GM19025 (cell line): ENCODE measurements around the gene PRM3.

Experiments
- ATAC-seq: cut with Tn5 transposase; IDR thresholded peaks from one replicate; pipeline ENCODE4 v1.9.1; 2021; ENCODE audit warnings: mild to moderate bottlenecking, low read depth, moderate library complexity; ENCODE audit not compliant: unreplicated experiment

Gene PRM3

DNA sequence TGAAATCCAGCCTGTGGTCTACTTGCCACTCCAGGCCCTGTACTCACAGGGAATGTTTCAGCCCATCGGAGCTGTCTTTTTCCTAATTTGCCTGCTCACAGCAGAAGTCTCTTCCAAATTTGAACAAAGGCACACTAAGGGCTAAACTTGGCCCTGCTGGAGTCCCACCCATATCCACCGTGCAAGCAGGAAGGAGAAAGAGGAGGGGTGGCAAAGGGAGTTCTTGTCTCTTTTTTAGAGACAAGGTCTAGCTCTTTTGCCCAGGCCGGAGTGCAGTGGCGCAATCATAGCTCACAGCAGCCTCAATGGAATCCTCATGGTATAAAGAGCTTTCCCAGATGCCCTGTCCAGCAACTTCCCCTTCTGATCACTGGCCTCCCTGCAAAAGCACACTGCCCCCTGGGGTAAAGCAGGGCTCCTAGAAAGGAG, 10.4 kb upstream of the PRM3 start:
- no peak for ATAC-seq

DNA sequence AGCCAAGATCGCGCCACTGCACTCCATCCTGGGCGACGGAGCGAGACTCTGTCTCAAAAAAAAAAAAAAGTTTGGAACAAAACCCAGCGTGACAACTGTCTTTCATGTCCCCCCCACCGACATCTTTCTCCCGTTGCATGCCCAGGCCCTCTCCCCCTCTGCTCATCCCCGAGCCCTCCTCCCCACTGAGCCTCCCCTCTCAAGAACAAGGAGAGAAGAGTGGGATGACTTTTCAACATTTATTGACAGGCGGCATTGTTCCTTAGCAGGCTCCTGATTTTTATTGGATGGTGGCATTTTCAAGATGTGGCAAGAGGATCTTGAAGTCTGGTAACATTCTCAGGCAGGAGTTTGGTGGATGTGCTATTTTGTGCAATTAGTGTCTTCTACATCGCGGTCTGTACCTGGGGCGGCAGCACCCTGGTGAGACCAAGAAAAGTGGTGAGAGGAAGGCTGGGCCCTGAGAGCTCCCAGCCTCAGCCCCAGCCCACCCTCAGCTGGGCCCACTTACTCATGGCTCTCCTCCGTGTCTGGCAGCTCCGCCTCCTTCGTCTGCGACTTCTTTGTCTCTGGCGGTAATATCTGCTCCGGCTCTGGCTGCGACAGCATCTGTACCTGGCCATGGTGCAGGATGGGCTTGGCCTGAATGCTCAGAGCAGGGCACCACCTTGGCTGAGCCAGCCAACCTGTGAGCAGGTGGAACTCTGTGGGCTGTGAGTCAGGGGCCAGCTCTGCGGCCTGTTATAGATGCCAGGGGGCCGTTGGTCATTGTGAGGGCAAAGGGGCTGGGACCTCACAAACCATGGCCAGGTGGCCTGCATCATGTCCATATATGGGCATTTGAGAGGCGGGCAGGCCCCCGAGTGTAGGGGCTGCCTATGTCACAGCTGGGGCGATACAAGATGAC, 7.4 kb upstream of the PRM3 start, which contains the start of gene PRM1:
TSS of gene PRM1 (minus strand) at position 715 of the 907 bp plus-strand sequence. CDS start at position 623, 92 bp downstream.
- no peak for ATAC-seq

DNA sequence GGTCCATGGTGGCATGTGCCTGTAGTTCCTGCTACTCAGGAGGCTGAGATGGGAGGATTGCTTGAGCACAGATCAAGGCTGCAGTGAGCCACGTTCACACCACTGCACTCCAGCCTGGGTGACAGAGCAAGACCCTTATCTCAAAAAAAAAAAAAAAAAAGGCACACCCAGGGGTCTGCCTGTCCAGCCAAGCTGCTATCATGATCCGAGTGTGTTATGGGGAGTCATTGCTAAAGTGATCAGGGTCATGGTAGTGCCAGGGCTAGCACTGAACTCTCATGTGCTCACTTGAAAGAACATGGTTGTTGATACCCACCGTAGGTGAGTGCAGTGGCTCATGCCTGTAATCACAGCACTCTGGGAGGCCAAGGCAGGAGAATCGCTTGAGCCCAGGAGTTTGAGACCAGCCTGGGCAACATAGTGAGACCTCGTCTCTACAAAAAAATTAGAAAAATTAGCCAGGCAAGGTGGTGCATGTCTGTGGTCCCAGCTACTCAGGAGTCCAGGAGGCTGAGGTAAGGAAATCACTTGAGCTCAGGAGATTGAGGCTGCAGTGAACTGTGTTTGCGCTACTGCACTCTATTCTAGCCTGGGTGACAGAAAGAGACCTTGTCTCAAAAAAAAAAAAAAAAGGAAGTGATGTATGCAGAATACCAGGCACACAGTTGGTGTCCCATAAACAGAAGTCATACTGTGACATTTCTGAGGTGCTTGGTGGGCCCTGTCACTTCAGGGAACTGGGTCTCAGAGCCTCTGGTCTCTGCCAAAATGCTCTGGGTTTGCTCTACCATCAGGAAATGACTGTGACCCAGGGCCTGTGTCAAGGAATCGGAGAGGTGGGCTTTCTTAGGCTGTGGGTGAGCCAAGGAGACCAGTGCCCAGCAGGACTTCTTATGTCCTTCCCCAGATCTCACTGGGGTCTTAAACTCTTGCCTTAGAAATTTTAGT, 5.5 kb upstream of the PRM3 start:
- no peak for ATAC-seq

DNA sequence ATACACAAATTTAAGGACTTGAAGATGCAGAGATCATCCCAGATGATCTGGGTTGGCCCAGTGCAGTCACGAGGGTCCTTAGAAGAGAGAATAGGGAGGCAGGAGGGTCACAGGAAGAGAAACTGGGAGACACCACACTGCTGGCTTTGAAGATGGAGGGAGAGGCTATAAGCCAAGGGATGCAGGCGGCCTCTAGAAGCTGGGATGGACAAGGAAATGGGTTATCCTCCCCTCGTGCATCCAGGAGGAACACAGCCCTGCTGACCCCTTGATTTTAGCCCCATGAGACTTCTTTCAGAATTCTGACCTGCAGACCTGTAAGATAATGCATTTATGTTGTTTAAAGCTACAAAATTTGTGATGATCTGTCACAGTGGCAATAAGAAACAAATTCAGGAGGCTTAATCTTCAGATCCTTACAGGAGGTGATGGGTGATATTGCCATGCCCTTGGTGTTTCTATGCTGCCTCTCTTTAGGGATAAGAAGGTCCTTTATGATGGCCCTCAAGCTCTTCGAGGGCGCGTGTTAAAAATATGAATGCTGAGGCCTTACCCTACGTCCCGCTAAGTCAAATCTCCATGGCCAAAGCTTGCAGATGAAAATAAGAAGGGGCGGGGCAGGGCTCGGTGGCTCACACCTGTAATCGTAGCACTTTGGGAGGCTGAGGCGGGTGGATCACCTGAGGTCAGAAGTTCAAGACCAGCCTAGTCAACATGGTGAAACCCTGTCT, 4.3 kb upstream of the PRM3 start:
- no peak for ATAC-seq

DNA sequence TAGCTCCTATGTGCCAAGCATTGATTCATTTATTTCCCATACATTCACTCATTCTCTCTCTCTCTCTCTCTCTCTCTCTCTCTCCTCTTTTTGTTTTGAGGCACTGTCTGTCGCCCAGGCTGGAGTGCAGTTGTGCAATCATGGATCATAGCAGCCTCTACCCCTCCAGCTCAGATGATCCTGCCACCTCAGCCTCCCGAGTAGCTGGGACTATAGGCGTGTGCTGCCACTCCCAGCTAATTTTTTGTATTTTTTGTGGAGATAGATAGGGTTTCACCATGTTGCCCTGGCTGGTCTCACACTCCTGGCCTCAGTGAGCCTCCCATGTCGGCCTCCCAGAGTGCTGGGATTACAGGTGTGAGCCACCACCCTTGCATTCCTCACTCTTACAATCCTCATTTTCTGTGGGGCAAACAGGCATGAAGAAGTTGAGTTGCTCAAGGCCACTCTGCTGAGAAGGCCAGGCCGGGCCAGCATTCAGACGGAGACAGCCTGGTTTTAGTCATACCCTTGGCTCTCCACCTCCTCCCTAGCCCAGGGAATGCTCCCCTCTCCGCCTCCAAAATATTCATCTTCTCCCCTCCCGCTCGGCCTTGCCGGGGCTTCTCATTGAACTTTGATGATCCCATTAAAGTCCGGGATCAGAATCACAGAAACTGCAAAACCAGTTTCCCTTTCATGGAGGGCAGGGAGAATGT, 3.6 kb upstream of the PRM3 start:
- ATAC-seq = no peak

DNA sequence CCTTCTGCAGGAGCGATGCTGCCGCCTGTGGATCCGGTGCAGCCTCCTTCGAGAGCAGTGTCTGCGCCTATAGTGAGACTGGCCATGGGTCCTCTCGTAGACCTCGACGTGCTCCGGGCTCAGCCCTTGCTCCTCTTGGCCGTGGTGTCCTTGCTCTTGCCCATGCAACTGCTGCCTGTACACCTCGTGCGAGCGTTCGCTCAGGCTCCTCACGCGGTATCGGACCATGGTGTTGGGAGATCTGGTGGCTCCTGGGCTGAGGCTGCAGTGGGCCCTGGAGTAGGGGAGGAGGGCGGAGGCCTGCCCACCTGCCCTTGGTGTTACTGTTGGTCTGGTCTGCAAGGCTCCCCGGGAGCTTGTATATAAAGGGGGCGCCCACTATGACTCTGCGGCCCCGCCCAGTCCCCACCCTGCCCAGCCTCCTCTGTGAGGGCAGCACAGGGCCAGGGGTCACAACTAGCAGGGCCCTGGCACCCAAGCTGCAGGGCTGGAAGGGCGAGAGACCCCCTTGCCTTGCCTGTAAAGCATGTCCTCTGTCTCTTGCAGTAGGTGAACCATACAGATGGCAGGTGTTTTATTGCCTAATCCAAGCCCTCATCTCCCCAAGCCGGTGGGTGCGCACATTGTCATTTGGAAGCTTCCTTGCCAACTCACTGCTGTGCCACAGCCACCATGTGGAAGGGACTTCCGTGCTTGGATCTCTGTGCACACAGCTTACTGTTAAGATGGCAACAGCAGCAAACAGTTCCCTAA, 2.9 kb upstream of the PRM3 start, which contains the start of gene PRM2:
TSS of gene PRM2 (minus strand) at position 338 of the 753 bp plus-strand sequence. CDS start at position 228, 110 bp downstream.
- ATAC-seq = no peak

DNA sequence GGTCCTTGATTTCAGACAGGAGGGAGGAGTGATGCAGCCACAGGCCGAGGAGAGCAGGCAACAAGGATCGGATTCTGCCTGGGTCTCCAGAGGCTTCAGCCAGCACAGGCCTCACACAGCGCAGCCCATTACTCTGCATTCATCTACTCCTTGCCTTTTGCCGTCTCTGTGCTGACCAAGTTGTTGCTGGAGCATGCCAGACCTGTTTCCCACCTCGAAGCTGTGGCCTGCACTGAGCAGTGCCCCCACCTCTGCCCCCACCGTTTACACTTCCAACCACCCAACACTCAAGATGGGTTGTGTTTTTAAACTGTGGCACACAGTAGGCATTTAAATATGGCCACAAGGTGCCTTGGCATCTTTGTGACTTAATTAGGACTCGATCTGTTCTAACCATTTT, 1.5 kb upstream of the PRM3 start:
- ATAC-seq = no peak

DNA sequence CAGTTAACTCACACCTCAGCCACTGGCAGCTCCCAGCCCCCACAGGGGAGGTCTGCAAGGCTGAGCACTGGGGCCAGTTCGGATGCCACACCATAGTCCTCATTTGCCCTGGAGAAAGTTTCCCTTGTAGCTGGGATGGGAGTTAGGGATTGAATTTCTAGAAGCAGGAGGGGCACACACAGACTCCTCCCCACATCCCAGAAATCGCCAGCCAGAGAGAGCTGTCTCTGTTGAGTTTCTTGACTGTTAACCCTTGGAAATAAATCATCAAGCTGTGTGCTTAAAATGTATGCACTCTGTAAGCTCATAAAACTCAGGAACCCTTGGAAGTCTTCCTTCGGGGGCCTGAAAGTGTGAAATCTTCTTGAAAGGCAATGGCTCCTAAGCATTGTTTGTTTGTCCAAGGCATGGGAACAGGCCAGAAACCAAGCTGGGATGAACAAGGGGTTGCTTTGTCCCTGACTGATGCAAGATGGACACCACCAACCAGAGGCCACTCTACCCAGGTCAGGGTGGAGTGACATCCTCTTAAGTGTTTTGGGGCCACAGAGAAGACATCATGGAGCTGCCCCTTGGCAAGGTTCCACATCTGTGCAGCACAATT, 394 bp upstream of the PRM3 start:
- ATAC-seq = no peak

DNA sequence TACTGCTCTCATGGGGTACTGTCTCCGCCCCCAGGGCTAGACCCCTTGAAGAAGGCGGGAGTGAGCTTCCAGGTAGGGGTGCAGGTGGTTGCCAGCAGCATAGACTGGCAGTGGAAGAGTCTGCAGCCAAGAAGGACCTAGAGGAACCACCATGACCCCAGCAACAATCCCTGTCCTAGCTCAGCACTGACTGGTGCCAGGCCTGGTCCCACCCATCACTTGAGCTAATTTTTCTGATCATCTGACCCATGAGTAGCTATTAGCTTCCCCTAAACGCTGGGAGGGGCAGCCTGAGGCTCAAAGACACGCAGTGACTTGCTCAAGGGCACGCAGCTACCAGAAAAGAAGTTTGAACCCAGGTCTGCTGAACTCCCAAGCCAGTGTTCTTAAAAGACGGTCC, 945 bp downstream of the PRM3 start:
- ATAC-seq = no peak

DNA sequence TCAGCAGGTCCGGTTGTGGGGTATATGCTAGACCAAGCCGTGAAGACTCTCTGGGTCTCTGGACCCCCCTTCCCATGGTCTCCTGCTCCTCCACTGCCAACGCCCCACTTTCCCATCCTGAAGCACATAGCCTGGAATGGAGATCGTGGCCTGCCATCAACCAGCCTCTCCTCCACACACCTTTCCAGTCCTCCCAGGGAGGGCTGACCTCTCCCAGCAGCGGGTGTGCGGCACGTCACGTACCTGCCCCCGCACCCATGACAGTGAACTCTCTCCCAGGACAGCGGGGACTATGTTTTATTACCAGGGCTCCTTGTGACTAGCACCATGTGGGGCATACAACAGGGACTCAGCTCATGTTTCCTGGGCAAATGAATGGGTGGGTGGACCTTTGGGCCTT, 1.8 kb downstream of the PRM3 start:
- no peak for ATAC-seq

DNA sequence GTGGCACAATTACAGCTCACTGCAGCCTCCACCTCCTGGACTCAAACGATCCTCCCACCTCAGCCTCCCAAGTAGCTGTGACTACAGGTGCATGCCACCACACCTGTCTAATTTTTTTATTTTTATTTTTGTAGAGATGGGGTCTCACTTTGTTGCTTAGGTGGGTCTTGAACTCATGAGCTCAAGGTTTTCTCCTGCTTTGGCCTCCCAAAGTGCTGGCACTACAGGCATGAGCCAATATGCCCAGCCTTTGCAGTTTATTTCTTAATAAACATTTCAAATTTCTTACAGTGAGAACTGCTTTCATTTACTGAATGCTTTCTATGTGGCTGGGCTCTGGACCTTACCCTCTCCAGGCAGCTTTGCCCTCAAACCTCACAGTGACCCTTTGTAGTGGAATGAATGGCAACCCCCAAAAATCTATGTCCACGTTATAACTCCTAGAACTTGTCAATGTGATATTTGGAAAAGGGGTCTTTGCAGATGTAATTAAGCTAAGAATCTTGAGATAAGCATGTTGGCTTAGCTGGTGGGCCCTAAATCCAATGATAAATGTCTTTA, 2.7 kb downstream of the PRM3 start:
- ATAC-seq = no peak

DNA sequence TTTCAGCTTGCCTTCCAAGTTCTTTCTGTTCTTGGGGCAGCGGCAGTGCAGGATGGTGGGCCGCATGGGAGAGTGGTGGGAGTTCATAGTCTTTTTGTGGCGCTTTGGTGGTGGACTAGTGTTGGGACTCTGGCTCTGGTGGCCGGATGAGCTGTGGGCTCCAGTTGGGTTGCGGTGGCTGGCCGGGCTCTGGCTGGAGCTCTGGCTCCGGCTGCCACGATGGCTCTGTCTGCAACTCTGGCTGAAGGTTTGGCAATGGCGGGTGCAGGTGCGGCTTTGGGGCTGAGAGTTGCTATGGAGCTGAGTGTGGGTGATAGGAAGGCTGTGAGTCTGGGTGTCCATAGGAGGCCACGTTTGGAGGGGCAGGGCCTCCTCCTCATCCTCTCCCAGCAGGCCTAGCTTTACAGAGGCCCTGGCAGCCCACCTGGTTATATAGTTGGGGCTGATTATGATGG, 4.5 kb downstream of the PRM3 start, which contains the start of gene TNP2:
TSS of gene TNP2 (minus strand) at position 405 of the 455 bp plus-strand sequence. CDS start at position 342, 63 bp downstream.
- no peak for ATAC-seq

DNA sequence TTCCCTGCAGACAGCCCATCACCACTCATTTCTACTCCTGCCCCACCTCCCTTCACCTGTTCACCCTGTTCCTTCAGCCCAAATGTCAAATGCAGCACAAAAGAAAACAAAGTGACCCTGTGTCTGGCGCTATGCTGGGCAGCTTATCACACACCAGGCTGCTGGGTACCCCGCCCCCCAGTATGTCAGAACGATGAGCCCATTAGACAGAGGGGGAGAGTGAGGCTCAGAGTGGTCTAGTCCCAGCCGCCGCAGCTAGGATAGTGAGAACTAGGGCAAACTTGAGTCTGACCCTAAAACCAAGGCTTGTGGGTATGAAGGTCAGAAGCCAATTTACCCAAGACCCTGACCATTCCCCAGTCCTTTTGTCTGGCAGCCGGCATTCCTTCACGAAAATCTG, 8.3 kb downstream of the PRM3 start:
- ATAC-seq = no peak

DNA sequence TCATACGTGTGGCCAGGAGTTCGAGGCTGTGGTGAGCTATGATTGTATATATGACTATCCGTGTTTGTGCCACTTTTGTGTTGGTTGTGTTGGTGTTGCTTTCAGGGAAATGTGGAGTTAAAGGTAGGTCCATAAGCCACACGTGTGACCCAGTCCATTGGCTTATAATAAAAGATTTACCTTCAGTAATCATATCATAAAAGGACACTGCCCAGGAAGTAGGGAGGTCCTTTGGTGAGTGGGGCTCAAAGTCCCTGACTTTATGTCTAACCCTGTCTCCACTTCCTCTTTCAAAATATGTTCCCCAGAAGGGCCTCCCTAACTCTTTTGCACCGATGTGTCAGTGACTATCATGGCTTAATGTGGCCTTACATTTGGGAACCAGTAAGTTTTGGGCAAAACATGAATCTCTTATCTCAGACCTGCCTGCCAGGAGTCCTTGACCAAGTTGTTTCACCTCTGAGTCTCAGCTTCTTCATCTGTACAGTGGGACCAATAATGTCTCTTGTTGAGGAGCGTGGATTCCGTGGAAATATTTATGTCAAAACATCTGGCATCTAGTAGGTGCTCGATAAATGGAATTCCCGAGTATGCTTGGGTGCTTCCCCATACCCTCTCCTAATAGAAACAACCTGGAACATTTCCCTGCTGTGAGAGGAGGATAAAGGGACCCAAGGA, 9.1 kb downstream of the PRM3 start:
- no peak for ATAC-seq

DNA sequence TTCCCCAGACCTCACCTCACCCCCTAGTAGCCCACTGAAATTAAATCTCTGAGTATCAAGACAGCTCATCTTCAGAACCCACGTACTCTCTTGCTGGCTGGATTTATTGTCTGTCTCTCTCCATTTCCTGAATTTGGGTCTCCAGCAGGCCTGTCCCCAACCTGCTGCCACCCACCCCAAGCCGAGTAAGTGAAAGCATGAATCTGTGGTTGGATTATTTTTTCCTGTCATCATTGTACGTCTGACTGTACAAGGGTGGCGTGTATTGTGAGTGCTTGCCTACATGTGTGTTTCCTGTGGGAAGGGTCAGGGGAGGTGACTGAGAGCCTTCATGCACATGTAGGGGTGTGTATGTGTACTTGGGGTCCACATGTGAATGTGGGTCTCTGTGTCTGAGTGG, 9.7 kb downstream of the PRM3 start:
- no peak for ATAC-seq

DNA sequence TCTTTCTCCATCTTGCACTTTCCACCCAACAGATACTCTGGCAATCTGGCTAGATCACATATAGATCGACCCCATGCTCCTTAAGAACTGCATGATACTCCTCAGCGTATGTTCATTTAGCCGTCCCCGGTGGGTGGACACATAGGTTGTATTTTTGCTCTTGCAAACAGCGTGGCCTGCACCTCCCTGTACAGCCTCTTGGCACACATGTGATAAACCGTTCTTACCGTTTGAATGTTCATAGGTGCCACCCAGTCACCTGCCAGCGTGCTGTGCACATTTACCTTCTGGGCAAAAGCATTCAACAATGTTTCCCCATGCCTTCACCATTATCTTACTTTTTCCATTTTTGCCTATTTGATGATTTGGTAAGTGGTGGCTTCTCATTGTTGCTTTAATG, 10.5 kb downstream of the PRM3 start:
- ATAC-seq = no peak

DNA sequence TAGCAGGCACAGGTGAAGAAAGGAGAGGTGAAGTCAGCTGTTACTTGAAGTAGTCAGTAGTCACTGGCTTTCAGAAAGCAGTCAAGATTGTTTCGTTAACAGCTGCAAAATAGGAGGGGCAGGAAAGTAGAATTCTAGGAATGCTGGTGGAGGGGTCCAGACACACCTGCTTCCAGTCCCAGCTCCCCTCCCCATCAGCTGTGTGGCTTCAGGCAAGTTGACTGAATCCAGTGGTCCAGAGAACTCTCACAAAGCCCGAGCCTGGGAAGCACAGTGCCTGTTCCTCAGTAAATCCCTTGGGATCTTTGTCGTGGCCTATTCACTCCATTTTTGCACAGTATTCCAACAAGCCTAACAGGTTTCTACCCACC, 12.8 kb downstream of the PRM3 start:
- ATAC-seq = no peak
